ENCODE measurements around the gene KRTAP12-1. TPM values are rescaled to one million over a fixed set of nuclear protein-coding genes. Genes with fewer than 3 reads are reported as not detected.
A peak's percentile ranks its signal among the peaks of the same experiment; 100 is the strongest.
"Not testable (repeated sequence)": the region's sequence is repeated elsewhere in the genome, so short reads cannot be mapped to it uniquely, and the experiment has no call there.

The KRTAP12-1 gene
- total RNA-seq, 1 experiment from 2014 or later, result 0.63 TPM

GRCh38 chr21:44664691-44665090 lies 17.3 kb downstream of the KRTAP12-1 start (continued):
- TF ChIP-seq ATF3 (CRISPR knock-in tag; conservative IDR thresholded peaks at IDR 0.05) (no peak), ZNF121 (CRISPR knock-in tag; IDR thresholded peaks at IDR 0.05) (no peak), ZNF232 (CRISPR knock-in tag; IDR thresholded peaks at IDR 0.05) (no peak), MLX (CRISPR knock-in tag; IDR thresholded peaks at IDR 0.05) (no peak), ZMAT4 (CRISPR knock-in tag; IDR thresholded peaks at IDR 0.05) (no peak), PREB (CRISPR knock-in tag; IDR thresholded peaks at IDR 0.05; ENCODE audit: borderline replicate concordance) (no peak), ELF4 (CRISPR knock-in tag; IDR thresholded peaks at IDR 0.05; ENCODE audit: low read depth) (no peak), FOXK1 (CRISPR knock-in tag; IDR thresholded peaks at IDR 0.05) (no peak), ATF1 (CRISPR knock-in tag; IDR thresholded peaks at IDR 0.05) (no peak), MXD4 (CRISPR knock-in tag; IDR thresholded peaks at IDR 0.05; ENCODE audit: borderline replicate concordance) (no peak), USF1 (CRISPR knock-in tag; IDR thresholded peaks at IDR 0.05) (no peak), USF2 (CRISPR knock-in tag; IDR thresholded peaks at IDR 0.05) (no peak)

- Mint-ChIP-seq H3K27ac (peak overlapping the region; percentile 90), H3K4me1 (peaks cover 39% of the 10 kb centered on the region), H3K36me3 (peaks cover 12% of the 10 kb centered on the region)
- H3K9me3 Mint-ChIP-seq; CTCF ChIA-PET; POLR2A ChIA-PET; H3K4me3 Mint-ChIP-seq; H3K27me3 Mint-ChIP-seq (ENCODE audit: low read depth): not testable (repeated sequence)
- peak; percentile 86 for ATAC-seq
- TF ChIP-seq USF1 (CRISPR knock-in tag; IDR thresholded peaks at IDR 0.05), result peak; percentile 89
- TF ChIP-seq ZNF281 (CRISPR knock-in tag; IDR thresholded peaks at IDR 0.05), result peak; percentile 31; the same call in 1 of the 2 replicates
- peak; percentile 92 for TF ChIP-seq USF2 (CRISPR knock-in tag; IDR thresholded peaks at IDR 0.05)
- DNase-seq (ENCODE audit: low spot score), result peak; percentile 70
Observed at GRCh38 chr21:44661567-44661966, 20.4 kb downstream of the KRTAP12-1 start.
